Lung (tissue), 12 donors: ENCODE results near the gene WDR82. TPM values are rescaled to one million over a fixed set of nuclear protein-coding genes. Genes with fewer than 3 reads are reported as not detected.

ENCODE experiments used
- ATAC-seq: fragments of 200-7000 bp; cut with Tn5 transposase; one replicate; pipeline ENCODE4 v1.9.1; 2020; ENCODE audit warnings: moderate number of reproducible peaks; ENCODE audit not compliant: insufficient read depth, low FRiP score
- DNase-seq, 3 donors: peaks; one replicate each; pipeline ENCODE4 v3.0.0-alpha.2; 2013 to 2017
- H3K27ac ChIP-seq, 2 donors: one replicate each; pipeline ENCODE4 v1.5.1; 2013; ENCODE audit warnings: mild to moderate bottlenecking in 2 of 2, moderate library complexity in 2 of 2, control low read depth in 1 of 2, inconsistent platforms in 1 of 2, low read depth in 1 of 2, low read length in 1 of 2
- H3K27me3 ChIP-seq, 3 donors: one replicate each; pipeline ENCODE4 v1.5.1; 2013; ENCODE audit warnings: low read length in 2 of 3; ENCODE audit not compliant: control insufficient read depth in 3 of 3, insufficient read depth in 3 of 3
- H3K36me3 ChIP-seq, 4 donors: one replicate each; pipeline ENCODE4 v1.5.1; 2013; ENCODE audit warnings: low read length in 4 of 4, mild to moderate bottlenecking in 1 of 4, moderate library complexity in 1 of 4; ENCODE audit not compliant: control insufficient read depth in 4 of 4, insufficient read depth in 4 of 4
- H3K4me1 ChIP-seq, 5 donors: one replicate each; pipeline ENCODE4 v1.5.1; 2013; ENCODE audit warnings: low read length in 5 of 5, mild to moderate bottlenecking in 2 of 5, moderate library complexity in 1 of 5; ENCODE audit not compliant: control insufficient read depth in 5 of 5, insufficient read depth in 5 of 5
- H3K4me3 ChIP-seq: one replicate; pipeline ENCODE4 v1.5.1; 2013; ENCODE audit warnings: mild to moderate bottlenecking, control low read depth, moderate library complexity
- H3K9ac ChIP-seq, 2 donors: one replicate each; pipeline ENCODE4 v1.5.1; 2013; ENCODE audit warnings: low read length in 2 of 2, control low read depth in 1 of 2; ENCODE audit not compliant: insufficient read depth in 1 of 2
- H3K9me3 ChIP-seq, 4 donors: one replicate each; pipeline ENCODE4 v1.5.1; 2013; ENCODE audit warnings: low read length in 3 of 4, mild to moderate bottlenecking in 1 of 4, moderate library complexity in 1 of 4; ENCODE audit not compliant: control insufficient read depth in 4 of 4, insufficient read depth in 3 of 4
- CTCF ChIP-seq: IDR thresholded peaks from 2 replicates; pipeline ENCODE4 v1.5.1; 2012; ENCODE audit warnings: mild to moderate bottlenecking; ENCODE audit errors: control extremely low read depth, extremely low read depth
- WGBS, 2 donors: extraction: QIAGEN DNeasy Blood & Tissue Kit; methylation state at CpG; one replicate each; pipeline ENCODE4 v1.1.7; 2013; 5-methylcytosine and 5-hydroxymethylcytosine counted together
- polyA plus RNA-seq, 2 donors: library from polyadenylated mRNA; stranded (reverse); fragments of 200-250 nt; gene quantifications; one replicate each; pipeline ENCODE4 v1.2.1, GENCODE V29; 2013
- total RNA-seq, 2 donors: library from RNA; depleted of rRNA in 1 of 2; stranded (reverse); fragments of >200 nt in 1 of 2; gene quantifications; one replicate each; pipeline ENCODE4 v1.2.1, GENCODE V29; 2014 to 2021
- donor health status: control.
- donor health status: control.
- donor health status: Bipolar disorder and iron deficiency.
- donor health status: healthy.
- donor health status: DM: yes; HTN: yes; CAD: no.

The WDR82 gene
- total and polyA plus RNA-seq, 4 donors, result 19.4 to 72.8 (median 51.1) TPM

DNA sequence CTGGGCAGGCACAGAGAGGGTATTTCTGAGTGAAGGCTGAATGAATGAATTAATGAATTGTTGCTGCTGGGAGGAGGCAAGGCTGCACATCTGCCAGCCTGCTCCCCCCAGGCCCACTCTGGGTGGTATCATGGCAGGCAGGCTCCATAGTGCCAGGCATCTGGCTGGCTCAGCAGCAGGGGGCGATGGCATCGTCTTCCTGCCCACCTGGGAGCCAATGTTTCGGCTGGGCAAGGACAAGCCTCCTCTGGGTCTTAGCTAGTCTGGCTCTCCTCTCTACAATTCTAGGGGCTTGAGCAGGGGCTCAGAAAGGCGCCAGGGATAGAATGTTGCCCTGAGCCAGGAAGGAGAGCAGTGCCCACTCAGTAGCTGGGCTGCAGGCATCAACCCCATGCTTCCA, 51.3 kb downstream of the WDR82 start:
- Histone ChIP-seq H3K9ac (no peak overlapping the region), H3K36me3 (peaks cover 0 to 43% (median 12%) of the 10 kb centered on the region in 4 donors), H3K4me3 (no peak overlapping the region), H3K9me3 (no peaks in the 10 kb centered on the region), H3K4me1 (peaks cover 0 to 1% (median 0%) of the 10 kb centered on the region in 5 donors), H3K27me3 (no peaks in the 10 kb centered on the region), H3K27ac (no peak overlapping the region)
- ATAC-seq (no peak), DNase-seq (no peak)
- WGBS, 2 donors, result 88 to 89% methylated on average over 4 of the region's 4 CpGs
- TF ChIP-seq CTCF, result no peak

DNA sequence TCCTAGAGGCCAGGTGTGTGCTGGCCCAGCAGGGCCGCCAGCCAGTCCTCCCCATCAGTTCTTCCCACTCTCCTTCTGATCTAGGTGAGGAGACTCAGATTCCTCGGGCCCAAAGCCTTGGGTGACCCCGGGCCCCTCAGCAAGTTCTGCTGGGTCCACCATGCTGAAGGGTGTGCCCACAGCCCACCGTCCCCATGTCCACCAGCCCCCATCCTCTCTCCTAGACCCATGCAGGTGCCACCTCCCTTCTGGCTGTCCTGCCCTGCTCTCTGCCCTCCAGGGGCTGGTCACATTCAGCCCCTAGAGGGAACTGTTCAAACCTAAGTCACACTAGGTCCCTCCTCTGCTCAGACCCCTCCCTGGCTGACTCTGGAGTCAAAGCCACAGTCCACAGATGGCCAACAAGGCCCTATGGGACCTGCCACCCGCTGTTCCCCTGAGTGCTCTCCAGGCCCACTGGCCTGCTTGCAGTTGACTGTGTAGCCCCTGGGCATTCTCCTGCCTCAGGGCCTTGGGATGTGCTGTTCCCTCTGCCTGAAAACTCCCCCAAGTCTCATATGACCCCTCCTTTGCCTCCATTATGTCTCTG, 52.1 kb downstream of the WDR82 start:
- Histone ChIP-seq H3K9me3 (no peaks in the 10 kb centered on the region), H3K4me1 (peaks cover 0 to 4% (median 0%) of the 10 kb centered on the region in 5 donors), H3K27ac (no peak overlapping the region), H3K9ac (no peak overlapping the region), H3K27me3 (no peaks in the 10 kb centered on the region), H3K4me3 (no peak overlapping the region), H3K36me3 (peaks cover 0 to 35% (median 9%) of the 10 kb centered on the region in 4 donors)
- 76 to 82% methylated on average over 5 of the region's 5 CpGs for WGBS, 2 donors
- no peak for ATAC-seq
- TF ChIP-seq CTCF, result no peak
- DNase-seq, result no peak

DNA sequence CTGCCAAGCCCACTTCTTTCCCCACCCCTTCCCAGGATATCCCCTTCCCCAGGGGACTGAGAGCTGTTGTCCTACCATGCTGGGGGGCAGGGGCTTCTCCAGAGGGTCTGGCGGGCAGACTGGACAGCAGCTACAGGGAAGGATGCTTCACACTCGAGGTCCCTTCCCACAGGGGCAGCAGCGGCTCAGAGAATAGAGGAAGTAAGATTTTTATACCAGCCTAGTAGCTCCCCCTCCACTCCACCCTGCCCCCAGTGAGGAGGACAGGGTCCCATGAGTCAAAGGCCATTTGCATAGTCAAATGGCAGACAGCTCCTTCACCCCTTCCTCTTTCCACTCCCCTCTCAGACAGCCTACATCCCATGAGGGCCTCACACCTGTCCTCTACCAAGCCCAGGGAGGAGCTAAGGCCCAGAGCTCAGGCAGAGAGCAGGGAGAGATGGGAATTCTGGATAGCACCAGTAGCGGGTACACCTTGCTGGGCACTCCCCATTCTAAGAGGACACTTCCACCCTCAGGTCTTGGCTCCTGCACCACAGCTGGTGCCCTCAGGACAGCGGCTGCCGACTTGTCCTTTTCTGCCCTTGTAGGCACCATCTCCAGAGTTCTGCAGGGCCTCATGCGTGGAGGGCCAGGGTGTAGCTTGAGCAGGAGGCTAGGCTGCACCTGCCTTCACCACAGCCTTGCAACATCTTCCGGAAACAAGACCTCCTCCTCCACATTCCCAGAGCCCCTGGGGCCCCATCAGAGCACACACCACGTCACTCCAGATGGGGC, 52.8 kb downstream of the WDR82 start, which contains the start of gene TLR9:
TSS of gene TLR9 (minus strand) at position 194 of the 777 bp plus-strand sequence. CDS start at position 78, 116 bp downstream.
- no peak within 1 kb of the TSS for H3K27ac ChIP-seq
- H3K36me3 ChIP-seq, result peaks cover 0 to 29% (median 5%) of the 10 kb centered on the region in 4 donors
- no peak for DNase-seq
- 29 to 56% methylated on average over 9 of the region's 9 CpGs for WGBS, 2 donors
- no peak for ATAC-seq
- no peak within 1 kb of the TSS for H3K4me3 ChIP-seq
- no peak within 1 kb of the TSS for H3K9ac ChIP-seq
- TF ChIP-seq CTCF, result no peak
- H3K4me1 ChIP-seq, result peaks cover 0 to 7% (median 3%) of the 10 kb centered on the region in 5 donors
- H3K9me3 ChIP-seq, result no peaks in the 10 kb centered on the region
- no peaks in the 10 kb centered on the region for H3K27me3 ChIP-seq
